CD14-positive monocyte (primary cell): ENCODE data around the gene ABTB2. TPM values are rescaled to one million over a fixed set of nuclear protein-coding genes. Genes with fewer than 3 reads are reported as not detected.
"Not testable (repeated sequence)": the region's sequence is repeated elsewhere in the genome, so short reads cannot be mapped to it uniquely, and the experiment has no call there.

Experiments
- DNase-seq, 3 donors: peaks; one replicate each; pipeline ENCODE4 v3.0.0-alpha.2; 2011 to 2022
- H2AFZ ChIP-seq: 2 replicates; pipeline ENCODE4 v1.6.0; 2012; ENCODE audit warnings: mild to moderate bottlenecking, low read depth, low read length, inconsistent platforms; ENCODE audit not compliant: insufficient read depth, poor library complexity, severe bottlenecking
- H3K27ac ChIP-seq, 2 donors: 1 replicate in 1 of 2; 2 replicates in 1 of 2; pipeline ENCODE4 v1.5.1; 2012 to 2013; ENCODE audit warnings: low read length in 2 of 2, control low read depth in 1 of 2, inconsistent platforms in 1 of 2, low read depth in 1 of 2, mild to moderate bottlenecking in 1 of 2
- H3K27me3 ChIP-seq, 2 donors: one replicate each; pipeline versions ENCODE4 v1.6.0 to v1.6.1; 2011 to 2013; ENCODE audit warnings: low read length in 2 of 2; ENCODE audit not compliant: control insufficient read depth in 2 of 2, insufficient read depth in 2 of 2
- H3K36me3 ChIP-seq, 2 donors: replicated peaks in 1 of 2; 1 replicate in 1 of 2; 2 replicates in 1 of 2; pipeline versions ENCODE4 v1.5.1 to v1.6.1; 2012 to 2013; ENCODE audit warnings: low read length in 2 of 2, control low read depth in 1 of 2, inconsistent platforms in 1 of 2, mild to moderate bottlenecking in 1 of 2; ENCODE audit not compliant: insufficient read depth in 2 of 2, control insufficient read depth in 1 of 2
- H3K4me1 ChIP-seq, 2 donors: 1 replicate in 1 of 2; 2 replicates in 1 of 2; pipeline versions ENCODE4 v1.5.1 to v1.6.1; 2012 to 2013; ENCODE audit warnings: low read length in 2 of 2, control low read depth in 1 of 2, inconsistent platforms in 1 of 2, mild to moderate bottlenecking in 1 of 2, moderate library complexity in 1 of 2; ENCODE audit not compliant: insufficient read depth in 2 of 2, control insufficient read depth in 1 of 2
- H3K4me2 ChIP-seq: replicated peaks from 2 replicates; pipeline ENCODE3; 2012; ENCODE audit warnings: low read length, moderate library complexity, mild to moderate bottlenecking; ENCODE audit not compliant: poor library complexity, severe bottlenecking; ENCODE audit errors: extremely low read depth
- H3K4me3 ChIP-seq, 3 experiments: fragments of 200-600 bp in 1 of 3; sonication (generic) in 1 of 3; replicated peaks in 1 of 3; 1 replicate in 2 of 3; 2 replicates in 1 of 3; pipeline ENCODE4 v1.5.1; 2011 to 2013; ENCODE audit warnings: low read length in 3 of 3, mild to moderate bottlenecking in 3 of 3, control low read depth in 2 of 3, low read depth in 2 of 3, inconsistent platforms in 1 of 3, moderate library complexity in 1 of 3
- H3K79me2 ChIP-seq: 2 replicates; pipeline ENCODE4 v1.6.0; 2012; ENCODE audit warnings: mild to moderate bottlenecking, control low read depth, inconsistent platforms, low read length, moderate library complexity; ENCODE audit not compliant: insufficient read depth
- H3K9ac ChIP-seq: 2 replicates; pipeline ENCODE4 v1.6.0; 2017; ENCODE audit warnings: low read length, mild to moderate bottlenecking; ENCODE audit not compliant: insufficient read depth, poor library complexity, severe bottlenecking
- H3K9me3 ChIP-seq, 2 donors: replicated peaks in 1 of 2; 1 replicate in 1 of 2; 2 replicates in 1 of 2; pipeline versions ENCODE4 v1.5.1 to v1.6.1; 2012 to 2013; ENCODE audit warnings: low read length in 2 of 2, control low read depth in 1 of 2; ENCODE audit not compliant: control insufficient read depth in 1 of 2, insufficient read depth in 1 of 2
- H4K20me1 ChIP-seq: 2 replicates; pipeline ENCODE4 v1.6.0; 2012; ENCODE audit warnings: mild to moderate bottlenecking, low read length, control low read depth, moderate library complexity; ENCODE audit not compliant: insufficient read depth
- H3K27ac Mint-ChIP-seq, 7 donors: one replicate each; pipeline ENCODE4 v1.8.0; 2020; ENCODE audit warnings: mild to moderate bottlenecking in 7 of 7, mixed read lengths in 7 of 7, moderate library complexity in 6 of 7, inconsistent platforms in 2 of 7
- H3K27me3 Mint-ChIP-seq, 3 donors: one replicate each; pipeline ENCODE4 v1.8.0; 2021 to 2022; ENCODE audit warnings: low read depth in 3 of 3, mild to moderate bottlenecking in 3 of 3, mixed read lengths in 3 of 3, moderate library complexity in 3 of 3, inconsistent platforms in 1 of 3
- H3K36me3 Mint-ChIP-seq, 2 donors: one replicate each; pipeline ENCODE4 v1.8.0; 2020; ENCODE audit warnings: mixed read lengths in 2 of 2, inconsistent platforms in 1 of 2, mild to moderate bottlenecking in 1 of 2
- H3K4me1 Mint-ChIP-seq: one replicate; pipeline ENCODE4 v1.8.0; 2020; ENCODE audit warnings: mild to moderate bottlenecking, mixed read lengths
- H3K4me3 Mint-ChIP-seq, 2 donors: one replicate each; pipeline ENCODE4 v1.8.0; 2020; ENCODE audit warnings: mild to moderate bottlenecking in 2 of 2, mixed read lengths in 2 of 2, moderate library complexity in 1 of 2
- H3K9me3 Mint-ChIP-seq, 7 donors: one replicate each; pipeline ENCODE4 v1.8.0; 2020 to 2022; ENCODE audit warnings: mixed read lengths in 7 of 7, mild to moderate bottlenecking in 6 of 7, moderate library complexity in 6 of 7, inconsistent platforms in 2 of 7
- CTCF ChIP-seq: fragments of 200-600 bp; IDR thresholded peaks from one replicate; pipeline ENCODE4 v1.8.0; 2022; ENCODE audit warnings: antibody characterized with exemption, mild to moderate bottlenecking
- WGBS: methylation state at CpG from one replicate; pipeline ENCODE4 v1.1.5; 2013; ENCODE audit warnings: missing lambda C conversion rate; ENCODE audit not compliant: insufficient coverage; 5-methylcytosine and 5-hydroxymethylcytosine counted together
- intact Hi-C, 2 donors: fragments of 100-400 bp; cut with micrococcal nuclease; formaldehyde crosslinking; loops; one replicate each; pipeline versions ENCODE4 v1.15.0 to v1.15.1; 2023
- polyA plus RNA-seq, 3 donors: library from polyadenylated mRNA; depleted of rRNA in 1 of 3; unstranded in 2 of 3; stranded (reverse) in 1 of 3; fragments of 300-500 nt in 2 of 3; fragments of >200 nt in 1 of 3; fragmentation: Illumina TruSeq in 2 of 3; gene quantifications; 1 replicate in 2 of 3; 2 replicates in 1 of 3; pipeline ENCODE4 v1.2.3, GENCODE V29; 2012 to 2021

Gene ABTB2
- polyA plus RNA-seq, 3 donors: 0.25 to 1.7 (median 0.26) TPM

- H3K27ac ChIP-seq: no peak overlapping the region
- H3K9ac ChIP-seq: no peak overlapping the region
- intact Hi-C loops: no loop called here
- Mint-ChIP-seq H3K36me3 (no peaks in the 10 kb centered on the region), H3K9me3 (peaks cover under 1 to 20% (median 5%) of the 10 kb centered on the region in 7 donors), H3K27me3 (peaks cover 0 to 2% (median 0%) of the 10 kb centered on the region in 3 donors), H3K4me1 (no peaks in the 10 kb centered on the region), H3K27ac (no peak overlapping the region), H3K4me3 (no peak overlapping the region)
- no peak for TF ChIP-seq CTCF
- no peak for DNase-seq
- H3K4me1 ChIP-seq: no peaks in the 10 kb centered on the region
- no peaks in the 10 kb centered on the region for H3K79me2 ChIP-seq
- H4K20me1 ChIP-seq: no peaks in the 10 kb centered on the region
- H3K9me3 ChIP-seq: no peaks in the 10 kb centered on the region
- H3K36me3 ChIP-seq: no peaks in the 10 kb centered on the region
- no CpG with 5 or more reads among the region's 1 CpG for WGBS
- H3K4me2 ChIP-seq: no peak overlapping the region
- H3K4me3 ChIP-seq: no peak overlapping the region
- no peaks in the 10 kb centered on the region for H3K27me3 ChIP-seq
- H2AFZ ChIP-seq: no peak overlapping the region
Measured at GRCh38 chr11:34387653-34388052, 29.8 kb upstream of the ABTB2 start.

DNA sequence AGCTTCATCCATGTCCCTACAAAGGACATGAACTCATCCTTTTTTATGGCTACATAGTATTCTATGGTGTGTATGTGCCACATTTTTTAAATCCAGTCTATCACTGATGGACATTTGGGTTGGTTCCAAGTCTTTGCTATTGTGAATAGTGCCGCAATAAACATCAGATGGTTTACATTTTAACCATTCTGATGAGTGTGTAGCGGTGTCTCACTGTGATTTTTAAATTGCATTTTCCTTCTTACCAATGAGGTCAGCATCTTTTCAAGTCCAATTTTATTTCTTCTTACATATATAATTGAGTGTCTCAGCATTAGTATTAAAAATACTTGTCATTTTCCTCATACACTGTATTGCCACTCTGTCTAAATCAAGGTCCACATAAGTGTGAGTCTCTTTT, 28.5 kb upstream of the ABTB2 start:
- H3K4me3 ChIP-seq, H3K27me3 ChIP-seq, intact Hi-C loops, H3K36me3 Mint-ChIP-seq, H3K27ac Mint-ChIP-seq, H3K79me2 ChIP-seq, H4K20me1 ChIP-seq, H3K36me3 ChIP-seq, H2AFZ ChIP-seq, H3K4me3 Mint-ChIP-seq, H3K27me3 Mint-ChIP-seq, H3K4me2 ChIP-seq, H3K9ac ChIP-seq, DNase-seq, H3K9me3 ChIP-seq, H3K4me1 Mint-ChIP-seq, H3K9me3 Mint-ChIP-seq, H3K4me1 ChIP-seq, H3K27ac ChIP-seq: not testable (repeated sequence)
- WGBS: no CpG with 5 or more reads among the region's 2 CpGs
